Adrenal gland (tissue), 5 donors: ENCODE data around the gene SMAD7.

Source experiments
- POLR2A ChIP-seq, 2 donors: fragments of 450-650 bp; IDR thresholded peaks; one replicate each; pipeline ENCODE4 v1.6.1; 2017; ENCODE audit warnings: antibody characterized with exemption in 2 of 2, mild to moderate bottlenecking in 2 of 2, moderate library complexity in 1 of 2
- TF ChIP-seq, protein P1 (sequence below), 6 experiments: fragments of 450-650 bp in 4 of 6; fragments of 200-600 bp in 2 of 6; sonication (generic) in 1 of 6; IDR thresholded peaks; 1 replicate in 5 of 6; 2 replicates in 1 of 6; pipeline versions ENCODE4 v1.5.1 to v1.8.0; 2016 to 2021; ENCODE audit warnings: antibody characterized with exemption in 6 of 6, mild to moderate bottlenecking in 2 of 6, moderate library complexity in 1 of 6
- donor health status: DM: no; HTN: no; CAD: no.

DNA sequence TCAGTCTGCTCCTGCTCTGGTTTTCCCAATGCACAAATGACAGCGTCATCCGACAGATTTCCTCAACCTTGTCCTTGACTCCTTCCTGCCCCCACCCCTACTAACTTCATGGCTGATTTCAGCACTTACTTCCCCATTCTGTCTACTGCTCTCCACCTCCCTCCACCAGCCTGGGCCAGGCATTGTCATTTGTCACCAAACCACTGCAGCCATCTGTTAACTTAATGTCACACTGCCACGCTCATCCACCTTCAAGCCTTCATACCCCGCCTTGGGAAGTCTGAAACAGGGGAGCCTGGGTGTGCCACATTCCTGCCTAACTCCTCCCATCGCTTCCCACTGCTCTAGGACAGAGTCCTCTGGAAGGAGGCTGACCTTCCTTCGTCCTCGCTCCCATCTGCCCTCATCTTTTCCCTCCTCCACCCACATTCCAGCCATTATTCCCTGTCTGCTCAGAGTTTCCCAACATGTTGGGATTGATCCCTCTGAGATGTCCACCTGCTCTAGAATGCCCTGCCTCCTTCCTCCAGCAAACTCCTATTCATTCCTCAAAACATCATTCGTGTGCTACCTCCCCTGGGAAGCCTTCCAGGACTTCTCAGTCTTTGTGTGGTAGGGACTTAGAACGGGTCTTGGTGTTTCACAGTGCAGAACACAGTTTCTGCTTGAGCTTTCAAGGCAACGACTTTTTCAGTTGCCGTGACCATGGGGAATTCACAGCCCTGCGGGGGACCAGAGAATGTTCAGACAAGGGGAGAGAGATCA lies 42.2 kb upstream of the SMAD7 start:
- TF ChIP-seq, protein P1, sequence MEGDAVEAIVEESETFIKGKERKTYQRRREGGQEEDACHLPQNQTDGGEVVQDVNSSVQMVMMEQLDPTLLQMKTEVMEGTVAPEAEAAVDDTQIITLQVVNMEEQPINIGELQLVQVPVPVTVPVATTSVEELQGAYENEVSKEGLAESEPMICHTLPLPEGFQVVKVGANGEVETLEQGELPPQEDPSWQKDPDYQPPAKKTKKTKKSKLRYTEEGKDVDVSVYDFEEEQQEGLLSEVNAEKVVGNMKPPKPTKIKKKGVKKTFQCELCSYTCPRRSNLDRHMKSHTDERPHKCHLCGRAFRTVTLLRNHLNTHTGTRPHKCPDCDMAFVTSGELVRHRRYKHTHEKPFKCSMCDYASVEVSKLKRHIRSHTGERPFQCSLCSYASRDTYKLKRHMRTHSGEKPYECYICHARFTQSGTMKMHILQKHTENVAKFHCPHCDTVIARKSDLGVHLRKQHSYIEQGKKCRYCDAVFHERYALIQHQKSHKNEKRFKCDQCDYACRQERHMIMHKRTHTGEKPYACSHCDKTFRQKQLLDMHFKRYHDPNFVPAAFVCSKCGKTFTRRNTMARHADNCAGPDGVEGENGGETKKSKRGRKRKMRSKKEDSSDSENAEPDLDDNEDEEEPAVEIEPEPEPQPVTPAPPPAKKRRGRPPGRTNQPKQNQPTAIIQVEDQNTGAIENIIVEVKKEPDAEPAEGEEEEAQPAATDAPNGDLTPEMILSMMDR (IDR thresholded peaks at IDR 0.05) = no peak
- no peak for TF ChIP-seq POLR2A (IDR thresholded peaks at IDR 0.05)
